ENCODE data around the gene KCTD6.

DNA sequence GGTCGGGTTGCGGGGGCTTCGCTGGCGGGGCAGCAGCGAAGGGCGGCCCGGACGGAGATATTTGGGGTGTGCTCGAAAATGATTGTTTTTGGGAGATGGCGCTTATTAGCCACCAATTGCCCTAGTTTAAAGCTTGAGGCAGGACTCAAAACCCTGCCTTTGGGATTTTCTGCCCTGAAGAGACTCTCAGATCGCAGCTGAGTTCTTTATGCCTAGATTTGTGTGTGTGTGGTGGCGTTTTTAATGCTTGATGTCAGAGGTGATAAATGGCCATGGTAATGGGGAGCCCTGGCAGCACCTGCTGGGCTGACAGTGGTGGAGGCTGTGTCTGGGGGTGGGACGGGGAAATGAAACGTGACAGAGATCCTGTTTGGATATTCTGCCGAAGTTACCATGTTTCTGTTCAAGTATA, 604 bp downstream of the KCTD6 start:
- TF ChIP-seq, protein P1, sequence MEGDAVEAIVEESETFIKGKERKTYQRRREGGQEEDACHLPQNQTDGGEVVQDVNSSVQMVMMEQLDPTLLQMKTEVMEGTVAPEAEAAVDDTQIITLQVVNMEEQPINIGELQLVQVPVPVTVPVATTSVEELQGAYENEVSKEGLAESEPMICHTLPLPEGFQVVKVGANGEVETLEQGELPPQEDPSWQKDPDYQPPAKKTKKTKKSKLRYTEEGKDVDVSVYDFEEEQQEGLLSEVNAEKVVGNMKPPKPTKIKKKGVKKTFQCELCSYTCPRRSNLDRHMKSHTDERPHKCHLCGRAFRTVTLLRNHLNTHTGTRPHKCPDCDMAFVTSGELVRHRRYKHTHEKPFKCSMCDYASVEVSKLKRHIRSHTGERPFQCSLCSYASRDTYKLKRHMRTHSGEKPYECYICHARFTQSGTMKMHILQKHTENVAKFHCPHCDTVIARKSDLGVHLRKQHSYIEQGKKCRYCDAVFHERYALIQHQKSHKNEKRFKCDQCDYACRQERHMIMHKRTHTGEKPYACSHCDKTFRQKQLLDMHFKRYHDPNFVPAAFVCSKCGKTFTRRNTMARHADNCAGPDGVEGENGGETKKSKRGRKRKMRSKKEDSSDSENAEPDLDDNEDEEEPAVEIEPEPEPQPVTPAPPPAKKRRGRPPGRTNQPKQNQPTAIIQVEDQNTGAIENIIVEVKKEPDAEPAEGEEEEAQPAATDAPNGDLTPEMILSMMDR (IDR thresholded peaks at IDR 0.05): no peak
- TF ChIP-seq ZFX (IDR thresholded peaks at IDR 0.05; ENCODE audit: borderline replicate concordance): no peak

Measured in 22Rv1 (cell line).